ENCODE data around the gene TOM1L2. TPM values are rescaled to one million over a fixed set of nuclear protein-coding genes. Genes with fewer than 3 reads are reported as not detected.

TOM1L2 gene
- total RNA-seq, 4 donors from 2014 or later: 119 to 555 (median 155) TPM

DNA sequence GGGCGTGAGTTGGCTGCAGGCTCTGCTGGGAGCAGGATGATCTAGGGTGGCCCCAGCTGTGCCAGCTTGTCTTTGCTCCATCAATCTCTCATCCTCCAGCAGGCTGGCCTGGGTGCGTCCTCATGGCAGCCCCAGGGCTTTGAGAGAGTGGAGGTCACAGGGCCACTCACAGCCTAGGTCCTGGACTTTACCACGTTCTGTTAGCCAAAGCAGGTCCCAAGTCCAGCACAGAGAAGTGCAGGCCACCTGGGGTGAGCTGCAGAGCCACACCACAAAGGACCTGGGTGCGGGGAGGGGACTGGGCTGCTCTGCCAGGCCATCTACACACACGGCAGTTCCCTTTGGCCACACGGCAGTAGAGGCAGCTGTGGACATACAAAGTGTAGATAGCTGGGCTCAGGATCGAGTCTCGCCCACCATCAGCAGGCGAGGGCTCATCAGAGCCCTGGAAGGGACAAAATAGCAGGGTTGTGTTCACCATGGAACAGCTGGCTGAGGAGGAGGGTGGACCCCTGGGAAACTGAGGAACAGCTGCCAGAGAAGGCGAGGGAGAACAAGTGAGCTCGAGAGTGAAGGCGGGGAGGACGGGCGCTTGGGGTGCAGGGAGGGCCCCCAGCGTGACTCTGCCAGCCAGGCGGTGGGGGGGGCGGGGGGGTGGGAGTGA, 165.5 kb downstream of the TOM1L2 start:
- 76 to 78% methylated on average over 17 of the region's 17 CpGs for WGBS, 2 donors
- H3K4me3 ChIP-seq (ENCODE audit: low read depth, poor library complexity, severe bottlenecking): no peak overlapping the region
- no peak for DNase-seq (ENCODE audit: low spot score in 2 of 2)
- intact Hi-C loops (cut with DNase I; ENCODE audit: low total_unique reads): no loop called here
- TF ChIP-seq CTCF (IDR thresholded peaks at IDR 0.05): no peak
- no peak for TF ChIP-seq POLR2A (IDR thresholded peaks at IDR 0.05)

DNA sequence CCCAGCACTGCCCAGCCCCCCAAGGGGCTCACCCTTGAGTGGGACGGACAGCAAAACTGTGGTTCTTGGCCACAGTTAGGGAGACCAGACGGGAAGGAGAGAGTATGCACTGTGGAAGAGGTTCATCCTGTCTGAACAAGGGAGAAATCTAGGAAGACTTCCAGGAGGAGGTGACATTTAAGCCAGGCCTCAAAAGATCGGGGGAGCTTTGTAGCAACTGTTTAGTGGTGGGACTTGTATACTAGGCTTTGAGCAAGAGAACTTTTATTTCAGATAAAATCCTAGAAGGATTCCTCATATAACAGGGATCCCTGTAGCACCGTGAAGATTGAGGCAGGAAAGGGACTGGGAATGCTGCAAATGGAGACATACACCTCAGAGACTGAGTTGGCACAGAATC, 166.2 kb downstream of the TOM1L2 start:
- no peak overlapping the region for H3K4me3 ChIP-seq (ENCODE audit: low read depth, poor library complexity, severe bottlenecking)
- WGBS, 2 donors: 80 to 90% methylated on average over 4 of the region's 4 CpGs
- no peak for DNase-seq (ENCODE audit: low spot score in 2 of 2)
- intact Hi-C loops (cut with DNase I; ENCODE audit: low total_unique reads): no loop called here
- TF ChIP-seq CTCF (IDR thresholded peaks at IDR 0.05): no peak
- TF ChIP-seq POLR2A (IDR thresholded peaks at IDR 0.05): no peak

DNA sequence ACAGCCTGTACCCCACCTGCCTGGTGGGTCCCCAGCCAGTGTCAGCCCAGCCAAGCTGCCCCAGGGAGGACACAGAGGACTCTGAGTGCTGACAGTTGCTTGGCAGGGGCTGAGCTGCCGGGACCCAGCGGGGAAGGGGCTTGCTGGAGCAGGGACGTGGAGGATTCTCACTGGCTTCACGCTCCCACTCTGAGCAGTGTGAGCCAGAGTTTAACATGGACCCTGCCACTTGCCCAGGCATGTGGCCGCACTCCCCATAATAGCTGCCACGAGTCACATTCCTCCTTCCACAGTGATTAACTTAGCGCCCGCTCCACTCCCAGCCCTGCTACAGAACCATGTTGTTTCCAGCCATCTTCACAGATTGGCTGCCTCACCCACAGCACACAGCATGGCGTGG, 166.6 kb downstream of the TOM1L2 start:
- 46 to 57% methylated on average over 8 to 9 of the region's 9 CpGs for WGBS, 2 donors
- TF ChIP-seq POLR2A (IDR thresholded peaks at IDR 0.05) (no peak), CTCF (IDR thresholded peaks at IDR 0.05) (no peak)
- intact Hi-C loops (cut with DNase I; ENCODE audit: low total_unique reads): no loop called here
- no peak for DNase-seq (ENCODE audit: low spot score in 2 of 2)
- no peak overlapping the region for H3K4me3 ChIP-seq (ENCODE audit: low read depth, poor library complexity, severe bottlenecking)

GRCh38 chr17:17804007-17804406, 168.2 kb downstream of the TOM1L2 start:
- no peak overlapping the region for H3K4me3 ChIP-seq (ENCODE audit: low read depth, poor library complexity, severe bottlenecking)
- 83 to 86% methylated on average over 3 of the region's 3 CpGs for WGBS, 2 donors
- TF ChIP-seq CTCF (IDR thresholded peaks at IDR 0.05): no peak
- TF ChIP-seq POLR2A (IDR thresholded peaks at IDR 0.05): no peak
- intact Hi-C loops (cut with DNase I; ENCODE audit: low total_unique reads): no loop called here
- DNase-seq (ENCODE audit: low spot score in 2 of 2): no peak

- 86 to 89% methylated on average over 13 of the region's 13 CpGs for WGBS, 2 donors
- intact Hi-C loops (cut with DNase I; ENCODE audit: low total_unique reads): no loop called here
- no peak overlapping the region for H3K4me3 ChIP-seq (ENCODE audit: low read depth, poor library complexity, severe bottlenecking)
- no peak for DNase-seq (ENCODE audit: low spot score in 2 of 2)
- no peak for TF ChIP-seq POLR2A (IDR thresholded peaks at IDR 0.05)
- no peak for TF ChIP-seq CTCF (IDR thresholded peaks at IDR 0.05)
Observed at GRCh38 chr17:17801800-17802481, 170.3 kb downstream of the TOM1L2 start.

Measured in lower leg skin (tissue), 4 donors.